NOMO-1 treated with dmso at 0.1 percent for 144 hours (cell line): Measurements from ENCODE around the gene TRIM15.

Experiments
- DNase-seq: peaks from one replicate; lab custom pipeline; 2025; ENCODE audit not compliant: unreplicated experiment; lab: John Stamatoyannopoulos, UW

The TRIM15 gene

GRCh38 chr6:30145818-30146217, 17.5 kb upstream of the TRIM15 start:
- DNase-seq, result no peak

- DNase-seq, result no peak
Observed at GRCh38 chr6:30147096-30147495, 16.2 kb upstream of the TRIM15 start.

DNA sequence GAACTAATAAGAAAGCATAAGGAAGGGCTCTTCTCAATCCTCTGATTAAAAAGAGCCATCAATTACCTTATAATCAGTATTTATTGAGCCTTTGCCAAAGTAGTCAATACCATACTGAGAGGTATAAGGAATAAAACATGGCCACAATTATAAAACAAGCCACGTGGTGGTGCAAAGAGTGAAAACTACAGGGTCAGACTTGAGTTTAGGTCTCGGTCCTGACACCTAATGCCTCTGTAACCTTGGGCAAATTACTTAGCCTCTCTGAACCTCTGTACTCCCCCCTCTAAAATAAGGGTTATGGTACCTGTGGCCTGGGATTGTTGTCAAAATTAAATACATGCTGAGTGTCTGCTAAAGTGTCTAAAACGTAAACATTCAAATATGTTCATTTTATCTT, 14.1 kb upstream of the TRIM15 start:
- DNase-seq, result no peak

- no peak for DNase-seq
Observed at GRCh38 chr6:30149858-30150550, 13.3 kb upstream of the TRIM15 start.

GRCh38 chr6:30150671-30151395, 12.5 kb upstream of the TRIM15 start:
- DNase-seq, result no peak

DNA sequence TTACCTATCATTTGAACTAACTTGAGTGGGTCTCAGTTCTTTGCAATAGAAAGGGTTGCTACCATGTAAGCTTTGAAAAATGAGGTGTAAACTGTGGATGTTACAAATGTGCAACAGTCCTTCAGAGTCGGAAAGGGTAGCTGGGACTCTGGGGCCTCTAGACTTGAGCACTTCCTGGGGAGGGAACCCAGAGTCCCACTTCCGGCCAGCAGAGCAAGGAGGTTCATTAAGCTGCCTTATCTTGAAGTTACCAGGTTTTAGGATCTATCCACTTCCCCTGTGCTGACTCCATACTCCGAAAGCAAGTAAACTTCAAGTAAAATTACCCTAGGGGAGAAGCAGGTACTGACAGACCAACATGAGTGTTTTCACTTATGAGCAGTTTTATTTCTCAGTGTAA, 11.8 kb upstream of the TRIM15 start:
- DNase-seq, result no peak

GRCh38 chr6:30152016-30152673, 11.2 kb upstream of the TRIM15 start:
- no peak for DNase-seq

DNA sequence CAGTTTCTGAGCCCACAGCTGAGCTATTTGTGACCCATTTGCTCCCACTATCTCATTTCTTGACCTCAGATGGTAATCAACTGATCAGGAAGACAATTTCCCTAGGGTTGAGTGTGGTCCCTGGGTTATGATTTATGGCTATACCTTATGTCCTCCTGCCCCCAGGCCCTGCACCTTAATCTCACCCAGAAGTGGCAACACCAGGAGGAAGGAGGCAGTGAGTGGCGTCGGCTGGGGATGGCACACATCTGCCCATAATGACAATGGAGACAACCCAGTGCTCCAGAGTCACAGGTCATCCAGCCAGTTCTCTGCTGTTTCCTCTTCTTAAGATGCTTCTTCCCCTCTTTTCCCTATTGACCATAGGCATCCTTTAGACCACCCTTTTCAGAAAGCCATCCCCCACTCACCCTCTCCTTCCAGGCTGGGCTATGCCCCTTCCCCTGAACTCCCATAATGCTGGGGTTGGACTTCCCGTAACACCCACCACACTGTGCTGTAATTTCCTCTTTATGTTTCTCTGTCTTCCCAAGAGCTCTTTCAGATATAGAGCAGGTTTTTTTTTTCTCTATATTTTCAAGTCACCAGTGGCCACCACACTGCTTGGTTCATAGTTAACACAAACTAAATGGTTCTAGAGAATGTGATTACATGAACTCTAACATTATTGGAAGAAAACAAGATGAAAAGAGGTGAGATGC, 10.3 kb upstream of the TRIM15 start:
- DNase-seq, result no peak

- DNase-seq, result no peak
Observed at GRCh38 chr6:30154061-30154460, 9.3 kb upstream of the TRIM15 start.

DNA sequence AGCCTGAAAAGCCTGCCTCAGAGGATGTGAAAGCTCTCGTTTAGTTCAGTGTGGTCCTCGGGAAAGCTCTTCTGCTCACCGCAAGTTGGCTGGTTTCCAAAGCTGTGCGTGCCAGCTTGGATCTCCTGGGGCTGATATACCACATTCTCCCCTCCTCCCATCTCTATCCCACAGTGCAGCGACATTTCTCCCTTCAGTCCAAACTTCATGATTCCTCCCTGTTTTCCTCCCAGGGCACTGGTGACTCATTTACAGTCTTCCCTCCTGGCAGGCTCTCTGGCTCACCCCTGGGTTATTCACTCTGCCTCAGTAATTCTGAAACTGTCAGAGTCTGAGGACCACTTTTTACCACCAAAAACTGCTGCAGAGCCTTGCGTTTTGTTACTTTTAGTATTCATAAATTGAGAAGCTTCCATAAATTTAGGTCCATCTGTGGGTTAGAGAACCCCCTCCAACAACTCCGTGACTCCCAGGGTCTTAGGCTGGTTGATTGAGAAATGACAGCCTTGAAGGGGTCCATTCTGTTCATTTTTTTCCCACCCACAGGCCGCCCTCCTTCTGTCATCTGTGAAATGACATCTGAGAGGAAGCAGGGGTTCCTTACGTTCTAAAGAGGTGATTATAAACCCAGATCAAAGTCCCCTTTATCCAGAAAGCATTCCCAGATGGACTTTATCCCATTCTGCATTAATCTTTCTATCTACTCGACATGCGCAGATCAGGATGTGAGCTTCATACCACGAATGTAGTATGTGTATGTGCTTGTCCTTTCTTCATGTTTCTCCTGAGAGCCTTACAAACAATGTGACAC, 8.4 kb upstream of the TRIM15 start:
- no peak for DNase-seq

DNA sequence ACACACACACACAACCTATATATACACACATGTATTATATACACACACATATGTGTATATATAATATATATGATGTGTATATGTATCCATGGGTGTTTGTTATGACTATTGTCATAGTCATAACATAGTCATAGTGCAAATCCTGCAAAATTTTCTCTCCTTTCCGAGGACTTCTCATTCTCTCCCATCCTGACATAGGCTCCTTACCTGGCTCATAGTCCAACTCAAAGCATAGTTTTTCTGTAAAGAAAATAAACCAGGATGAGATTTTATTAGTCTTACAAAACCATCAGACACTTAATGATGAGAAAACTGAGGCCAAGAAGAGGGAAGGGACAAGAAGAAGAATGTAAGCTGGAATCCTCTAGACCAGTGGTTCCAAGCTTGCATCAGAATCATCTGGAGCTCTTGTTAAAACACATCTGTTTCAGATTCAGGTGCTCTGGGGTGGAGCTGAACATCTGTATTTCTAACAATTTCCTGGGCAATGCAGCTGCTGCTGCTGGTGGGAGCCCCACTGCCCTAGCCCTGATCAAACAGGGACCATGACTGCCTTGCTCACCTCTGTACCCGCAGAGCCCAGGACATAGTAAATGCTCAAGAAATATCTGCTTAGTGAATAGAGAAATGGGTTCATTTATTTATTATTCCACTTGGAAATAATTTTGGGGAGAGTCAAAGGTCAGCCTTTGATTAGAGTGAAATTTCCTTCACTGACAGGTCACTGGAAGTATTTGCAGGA, 7.7 kb upstream of the TRIM15 start:
- DNase-seq, result no peak

DNA sequence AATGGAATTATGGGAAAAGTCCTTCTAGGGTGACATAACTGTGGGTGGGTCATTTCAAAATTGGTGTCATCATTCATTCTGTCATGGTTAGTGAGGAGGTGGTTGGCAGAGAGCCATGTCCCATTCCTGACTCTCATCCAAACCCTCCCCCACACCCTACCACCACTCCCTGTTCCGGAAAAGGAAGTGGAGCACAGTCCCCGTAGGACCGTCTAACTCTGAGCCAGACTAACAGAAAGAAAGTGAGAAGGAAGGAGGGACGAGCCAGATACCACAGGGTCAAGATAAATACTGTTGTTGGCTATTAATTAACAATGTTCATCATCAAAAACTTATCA, 7.1 kb upstream of the TRIM15 start:
- no peak for DNase-seq

DNA sequence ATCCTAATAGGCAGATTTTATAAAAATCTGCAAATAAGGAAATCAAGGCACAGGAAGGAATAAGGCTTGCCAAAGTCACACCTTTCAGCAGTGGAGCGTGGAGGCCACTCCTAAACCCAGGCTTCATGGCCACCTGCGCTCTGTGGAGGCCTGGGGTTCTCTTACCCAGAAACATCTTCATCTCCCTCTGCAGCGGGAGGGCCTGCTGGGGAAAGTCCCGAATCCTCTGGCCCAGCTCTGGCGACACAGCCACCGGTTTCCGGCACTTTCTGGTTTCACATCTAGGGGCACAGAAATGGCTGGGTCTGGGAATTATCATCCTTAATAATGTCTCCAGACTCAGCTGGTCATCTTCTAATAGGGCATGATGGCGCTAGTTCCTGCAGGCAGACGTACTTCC, 6.6 kb upstream of the TRIM15 start:
- DNase-seq, result no peak

GRCh38 chr6:30157581-30157980, 5.8 kb upstream of the TRIM15 start:
- DNase-seq, result no peak

GRCh38 chr6:30157999-30158398, 5.3 kb upstream of the TRIM15 start:
- no peak for DNase-seq

DNA sequence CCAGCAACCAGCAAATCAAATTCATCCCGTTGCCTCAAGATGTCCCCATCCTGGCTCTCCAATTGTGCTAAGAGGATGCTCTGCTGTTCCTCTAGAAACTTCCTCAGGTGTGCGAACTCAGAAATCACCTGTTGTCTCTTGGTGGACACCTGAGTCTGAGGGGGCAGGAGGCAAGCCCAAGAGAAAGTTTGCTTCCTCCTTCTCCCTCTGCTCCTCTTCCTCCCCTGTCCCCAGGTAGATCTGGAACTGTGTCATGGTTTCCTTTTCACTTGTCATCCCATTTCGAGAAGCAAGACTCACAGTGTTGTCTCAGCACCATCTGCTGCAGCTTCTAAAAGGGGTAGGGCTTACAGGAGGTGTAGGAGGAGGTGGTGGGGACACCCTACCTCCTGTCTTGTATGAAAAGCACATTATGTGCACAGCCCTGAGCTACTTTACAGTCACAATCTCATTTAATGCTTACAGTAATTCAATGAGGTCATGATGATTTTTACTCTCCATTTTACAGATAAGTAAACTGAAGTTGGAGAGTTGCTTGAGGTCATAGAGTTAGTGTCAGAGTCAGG, 4.8 kb upstream of the TRIM15 start:
- DNase-seq, result no peak

DNA sequence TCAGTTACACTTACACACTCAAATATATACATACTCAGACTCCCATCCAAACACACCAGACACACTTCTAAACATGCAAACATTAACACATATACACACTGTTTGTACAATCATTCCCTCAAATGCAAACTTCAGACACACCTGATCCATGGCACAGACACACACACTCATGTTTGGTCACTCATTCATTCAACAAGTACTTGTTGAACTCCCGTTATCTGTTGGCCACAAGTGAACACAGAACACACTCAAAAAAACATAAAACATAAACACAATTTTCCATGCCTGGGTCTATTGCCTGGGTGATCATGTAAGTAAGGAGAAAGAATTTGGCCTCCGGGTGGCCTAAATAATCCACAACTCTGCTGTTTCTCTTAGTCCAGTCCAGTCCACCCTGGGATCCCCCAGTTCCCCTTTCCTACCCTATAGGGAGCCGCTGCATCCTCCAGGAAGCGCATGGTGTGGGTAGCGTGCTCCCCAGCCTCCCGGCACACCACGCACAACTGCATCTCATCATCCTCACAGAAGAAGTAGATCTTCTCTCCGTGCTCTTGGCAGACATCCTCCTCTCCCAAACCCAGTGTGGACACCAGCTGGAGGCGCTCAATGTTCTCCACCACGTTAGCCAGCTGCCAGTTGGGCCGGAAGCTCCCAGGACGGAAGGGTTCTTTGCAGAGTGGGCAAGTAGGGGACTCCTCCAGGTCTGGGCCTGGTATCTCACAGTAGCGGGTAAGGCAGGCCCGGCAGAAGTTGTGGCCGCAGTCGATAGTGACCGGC, 3.1 kb upstream of the TRIM15 start:
- DNase-seq, result no peak

GRCh38 chr6:30160785-30161531, 2.4 kb upstream of the TRIM15 start, which contains the start of gene TRIM10:
TSS of gene TRIM10 (minus strand) at chr6:30161211. CDS start at chr6:30160858, 353 bp downstream.
- DNase-seq, result no peak
